Measurements from ENCODE around the gene CORO1C.

GRCh38 chr12:108600702-108601007 lies 130.7 kb downstream of the CORO1C start:
- TF ChIP-seq EZH2 (IDR thresholded peaks at IDR 0.05) (no peak), CTCF (IDR thresholded peaks at IDR 0.05) (no peak)
